HG03521 (cell line): ENCODE results near the gene FAM53B.
"Not testable (repeated sequence)": the region's sequence is repeated elsewhere in the genome, so short reads cannot be mapped to it uniquely, and the experiment has no call there.

Experiments
- ATAC-seq: cut with Tn5 transposase; IDR thresholded peaks from one replicate; pipeline ENCODE4 v1.9.1; 2021; ENCODE audit warnings: mild to moderate bottlenecking, moderate library complexity; ENCODE audit not compliant: unreplicated experiment

FAM53B gene, protein sequence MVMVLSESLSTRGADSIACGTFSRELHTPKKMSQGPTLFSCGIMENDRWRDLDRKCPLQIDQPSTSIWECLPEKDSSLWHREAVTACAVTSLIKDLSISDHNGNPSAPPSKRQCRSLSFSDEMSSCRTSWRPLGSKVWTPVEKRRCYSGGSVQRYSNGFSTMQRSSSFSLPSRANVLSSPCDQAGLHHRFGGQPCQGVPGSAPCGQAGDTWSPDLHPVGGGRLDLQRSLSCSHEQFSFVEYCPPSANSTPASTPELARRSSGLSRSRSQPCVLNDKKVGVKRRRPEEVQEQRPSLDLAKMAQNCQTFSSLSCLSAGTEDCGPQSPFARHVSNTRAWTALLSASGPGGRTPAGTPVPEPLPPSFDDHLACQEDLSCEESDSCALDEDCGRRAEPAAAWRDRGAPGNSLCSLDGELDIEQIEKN

DNA sequence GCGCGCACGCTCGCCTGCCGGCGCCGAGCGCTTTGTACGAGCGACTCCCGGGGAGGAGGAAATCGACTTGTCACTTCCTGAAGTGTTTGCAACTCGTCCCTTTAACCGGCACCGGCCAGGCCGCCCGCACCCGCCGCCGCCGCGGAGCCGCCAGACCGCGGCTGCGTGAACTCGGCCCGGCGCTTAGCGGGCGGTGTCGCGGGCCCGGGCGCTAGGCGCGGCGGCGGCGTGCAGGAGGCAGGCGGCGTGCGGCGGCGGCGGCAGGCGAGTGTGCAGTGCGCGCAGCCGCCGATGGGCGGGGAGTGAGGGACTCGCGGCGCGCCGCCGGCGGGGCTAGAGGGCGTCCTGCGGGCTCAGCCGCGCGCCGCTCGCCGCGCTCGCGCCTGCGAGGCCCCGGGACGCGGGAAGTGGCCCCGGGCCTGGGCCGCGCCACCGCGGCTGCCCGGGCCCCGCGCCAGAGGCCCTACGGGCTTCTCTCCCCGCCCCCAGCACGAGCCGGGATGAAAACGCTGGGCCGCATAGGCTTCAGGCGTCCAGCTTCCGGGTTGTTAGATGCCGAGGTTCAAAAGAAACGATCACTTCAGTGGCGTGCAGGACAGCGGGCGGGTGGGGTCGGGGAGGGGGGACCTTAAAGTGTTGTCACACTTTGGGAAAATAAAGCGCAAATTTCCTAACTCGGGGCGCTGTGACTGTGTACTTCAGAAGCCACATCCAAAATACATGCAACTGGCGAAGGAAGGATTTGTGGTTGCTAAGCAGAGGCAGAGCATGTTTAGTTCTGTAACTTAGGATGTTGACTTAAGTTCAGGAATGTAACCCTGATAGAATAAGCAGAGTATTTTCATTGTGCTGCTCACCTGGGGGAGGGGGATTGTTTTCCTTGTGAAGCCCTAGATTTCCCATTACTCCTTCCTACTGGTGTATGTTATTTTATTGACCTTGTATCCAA, at the start of gene FAM53B:
TSS of gene FAM53B (minus strand) at position 277 of the 949 bp plus-strand sequence. CDS start 37,665 bp downstream, outside the sequence.
- peak; percentile 83 for ATAC-seq

DNA sequence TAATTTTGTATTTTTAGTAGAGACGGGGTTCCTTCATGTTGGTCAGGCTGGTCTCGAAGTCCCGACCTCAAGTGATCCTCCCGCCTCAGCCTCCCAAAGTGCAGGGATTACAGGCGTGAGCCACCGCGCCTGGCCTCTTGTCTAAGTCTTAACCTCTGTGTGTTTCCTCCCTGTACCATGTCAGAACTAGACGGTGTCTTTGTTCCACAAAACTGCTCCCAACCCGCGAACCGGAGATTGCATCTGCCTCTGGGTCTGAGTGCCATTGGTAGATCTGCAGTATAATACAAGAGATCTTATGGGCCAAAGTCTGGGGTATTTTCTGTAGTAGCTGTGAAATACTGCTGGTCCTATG, 48.8 kb upstream of the FAM53B start:
- ATAC-seq, result no peak

DNA sequence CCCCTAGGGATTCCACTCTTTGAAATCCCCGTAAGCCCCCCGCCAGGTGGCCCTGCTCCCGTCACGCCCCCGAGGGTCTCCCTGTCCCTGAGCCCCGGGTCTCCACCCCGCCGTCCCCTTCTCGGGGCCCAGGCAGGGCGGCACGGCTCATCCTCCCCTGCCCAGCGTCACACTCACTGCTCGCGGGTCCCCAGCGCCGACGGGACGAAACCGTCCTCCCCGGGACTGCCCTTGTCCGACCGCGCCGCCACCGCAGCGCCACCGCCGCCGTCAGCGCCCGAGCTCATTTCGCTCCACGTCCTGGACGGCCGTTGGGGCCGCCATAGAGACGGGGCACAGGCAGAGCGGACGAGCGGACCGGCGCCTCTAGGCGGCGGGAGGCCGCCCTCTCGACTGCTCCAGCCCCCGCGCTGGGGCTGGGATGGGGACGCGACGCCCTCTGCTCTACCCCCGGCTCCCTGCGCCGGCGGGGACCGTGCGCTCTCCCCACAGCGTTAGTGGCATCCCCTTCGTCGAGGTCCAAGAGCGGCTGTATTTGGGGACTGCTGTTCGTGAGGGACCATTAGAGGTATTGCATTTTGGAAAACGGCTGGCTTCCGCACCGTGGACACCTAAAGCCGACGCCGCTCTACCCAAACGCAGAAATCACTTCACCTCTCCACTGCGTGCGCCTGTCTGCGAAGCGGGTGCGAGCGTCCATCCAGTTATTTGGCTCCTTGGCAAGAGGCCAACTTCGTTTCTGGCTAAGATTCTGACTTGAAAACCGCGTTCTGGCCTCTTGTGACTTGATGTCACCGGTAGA, 47.6 kb upstream of the FAM53B start, which contains the start of gene EEF1AKMT2:
TSS of gene EEF1AKMT2 (minus strand) at position 341 of the 802 bp plus-strand sequence. CDS start at position 287, 54 bp downstream.
- ATAC-seq, result peak; percentile 90

DNA sequence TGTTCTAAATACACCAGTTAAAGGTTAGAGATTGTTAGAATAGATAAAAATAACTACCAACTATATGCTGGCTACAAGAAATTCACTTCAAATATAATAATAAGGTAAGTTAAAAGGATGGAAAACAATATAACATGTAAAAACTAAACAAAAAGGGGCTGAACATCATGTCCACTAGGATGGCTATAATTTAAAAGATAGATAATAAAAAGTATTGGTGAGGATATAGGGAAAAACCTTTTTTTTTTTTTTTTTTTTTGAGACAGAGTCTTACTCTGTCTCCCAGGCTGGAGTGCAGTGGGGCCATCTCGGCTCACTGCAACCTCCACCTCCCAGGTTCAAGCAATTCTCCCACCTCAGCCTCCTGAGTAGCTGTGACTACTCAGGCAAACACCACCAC, 38.7 kb upstream of the FAM53B start:
- ATAC-seq, result not testable (repeated sequence)

DNA sequence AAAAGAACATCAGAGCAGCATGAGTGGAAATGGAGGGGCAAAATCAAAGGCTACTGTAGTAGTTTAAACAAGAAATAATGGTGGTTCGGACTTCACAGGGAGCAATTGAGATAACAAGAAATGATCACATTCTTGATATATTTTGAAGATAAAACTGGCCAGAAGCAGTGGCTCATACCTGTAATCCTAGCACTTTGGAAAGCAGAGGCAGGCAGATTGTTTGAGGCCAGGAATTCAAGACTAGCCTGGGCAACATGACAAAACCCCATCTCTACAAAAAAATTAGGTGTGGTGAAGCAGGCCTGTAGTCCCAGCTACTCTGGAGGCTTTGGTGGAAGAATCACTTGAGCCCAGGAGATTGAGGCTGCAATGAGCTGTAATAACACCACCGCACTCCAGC, 24.6 kb upstream of the FAM53B start:
- ATAC-seq, result no peak

DNA sequence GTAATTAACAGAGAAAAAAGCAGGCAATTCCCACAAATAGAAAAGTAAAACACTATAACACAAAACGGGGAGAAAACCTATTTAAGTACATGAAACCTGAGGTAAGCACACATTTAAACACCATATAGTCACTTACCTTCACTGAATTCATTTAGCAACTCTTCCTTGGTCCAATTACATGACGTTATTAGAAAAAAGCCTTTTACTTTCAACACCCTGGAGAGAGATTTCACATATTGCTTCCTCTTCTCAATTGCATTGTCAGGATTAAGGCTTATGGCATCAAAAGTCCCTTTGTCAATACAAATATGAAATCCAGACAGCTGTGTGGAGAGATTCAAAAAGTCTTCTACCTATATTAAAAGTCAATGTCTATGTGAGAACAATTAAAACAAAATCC, 21.1 kb upstream of the FAM53B start:
- ATAC-seq, result no peak

DNA sequence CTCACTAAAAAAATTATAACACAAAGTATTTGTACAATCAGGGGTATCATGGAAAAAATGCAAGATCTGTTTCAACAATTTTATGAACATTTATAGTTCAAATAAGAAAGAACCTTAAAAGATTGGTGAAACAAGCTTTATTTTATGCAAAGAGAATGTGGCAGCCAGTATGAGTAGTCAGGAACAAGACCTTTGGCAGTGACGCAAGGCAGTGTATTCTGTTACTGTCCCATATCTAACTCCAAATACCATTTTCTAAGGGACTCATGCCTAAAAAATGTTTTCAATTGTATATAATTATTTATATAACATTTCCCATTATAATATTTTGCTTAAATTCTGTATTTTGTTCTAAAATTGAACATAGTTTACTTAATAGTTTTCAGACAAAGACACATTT, 19.1 kb upstream of the FAM53B start:
- ATAC-seq, result no peak

DNA sequence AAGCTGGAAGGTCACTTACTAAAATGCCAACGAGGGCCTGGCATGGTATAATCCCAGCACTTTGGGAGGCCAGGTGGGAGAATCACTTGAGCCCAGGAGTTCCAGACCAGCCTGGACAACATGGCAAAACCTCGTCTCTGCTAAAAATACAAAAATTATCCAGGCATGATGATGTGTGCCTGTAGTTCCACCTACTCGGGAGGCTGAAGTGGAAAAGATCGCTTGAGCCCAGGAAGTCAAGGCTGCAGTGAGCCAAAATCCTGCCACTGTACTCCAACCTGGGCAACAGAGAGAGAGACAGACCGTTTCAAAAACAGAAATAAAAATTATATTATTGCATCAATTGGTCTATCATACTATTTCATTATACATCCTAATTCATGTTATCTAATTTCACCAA, 18.1 kb upstream of the FAM53B start:
- no peak for ATAC-seq

DNA sequence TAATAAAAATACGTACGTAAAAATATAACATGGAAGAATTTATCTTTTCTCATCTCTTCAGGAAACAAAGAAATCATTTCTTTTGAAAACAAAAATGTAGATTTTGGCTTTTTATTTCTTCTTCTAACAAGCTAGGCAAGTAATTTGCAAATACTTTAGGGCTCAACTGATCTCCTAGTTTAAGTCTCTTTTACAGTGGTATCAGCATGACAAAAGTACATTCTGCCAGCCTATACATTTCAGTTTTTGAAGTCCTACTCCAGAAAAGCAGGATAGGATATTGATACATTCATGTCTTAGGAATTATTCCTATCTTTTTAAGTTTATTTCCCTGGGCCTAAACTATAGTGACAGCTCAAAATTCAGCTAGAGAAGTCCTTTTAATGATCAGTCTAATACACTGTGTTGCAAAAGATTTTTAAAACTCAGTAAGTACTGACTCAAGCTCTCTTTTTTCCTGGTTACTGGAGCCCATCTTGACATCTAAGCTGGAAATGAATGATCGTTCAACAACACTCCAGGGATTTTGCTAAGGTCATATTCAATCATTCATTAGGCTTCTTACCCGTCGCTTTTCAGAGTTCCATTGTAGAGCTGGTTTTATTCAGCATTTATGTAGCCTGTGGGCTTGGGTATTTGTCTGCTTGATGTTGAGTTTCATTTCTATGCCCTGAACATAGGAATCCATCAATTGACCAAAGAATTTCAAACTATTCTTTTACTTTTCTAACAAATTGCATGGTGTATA, 12.2 kb upstream of the FAM53B start:
- ATAC-seq, result no peak

DNA sequence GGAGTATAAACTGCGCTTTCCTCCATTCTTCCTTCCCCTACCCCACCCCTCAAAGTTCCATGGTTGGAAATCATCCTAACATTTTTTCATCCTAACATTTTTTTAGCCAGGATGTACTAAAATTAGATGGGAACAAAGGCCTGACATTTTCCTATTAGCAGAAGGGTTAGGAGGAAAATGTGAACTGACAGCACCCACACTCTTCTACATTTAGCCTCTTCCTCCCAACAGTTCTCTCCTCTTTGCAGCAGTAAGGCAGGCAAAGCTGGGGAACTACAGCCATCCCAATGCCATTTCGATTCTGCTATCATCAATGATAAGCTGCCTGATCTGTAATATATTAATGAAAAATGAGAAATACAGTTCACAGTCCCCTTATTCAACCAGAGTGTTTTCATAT, 11.4 kb upstream of the FAM53B start:
- ATAC-seq, result no peak

DNA sequence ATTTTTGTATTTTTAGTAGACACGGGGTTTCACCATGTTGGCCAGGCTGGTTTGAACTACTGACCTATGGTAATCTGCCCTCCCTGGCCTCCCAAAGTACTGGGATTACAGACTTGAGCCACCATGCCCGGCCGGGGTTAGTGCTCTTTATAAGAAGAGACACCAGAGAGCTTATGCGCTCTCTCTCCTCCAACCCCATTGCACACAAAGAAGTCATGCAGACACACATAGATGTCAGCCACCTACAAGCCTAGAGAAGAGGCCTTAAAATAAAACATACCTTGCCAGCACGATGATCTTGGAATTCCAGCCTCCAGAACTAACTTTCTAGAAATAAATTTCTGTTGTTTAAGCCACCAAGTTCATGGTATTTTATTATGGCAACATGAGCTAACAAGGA, 10.0 kb upstream of the FAM53B start:
- ATAC-seq, result no peak

DNA sequence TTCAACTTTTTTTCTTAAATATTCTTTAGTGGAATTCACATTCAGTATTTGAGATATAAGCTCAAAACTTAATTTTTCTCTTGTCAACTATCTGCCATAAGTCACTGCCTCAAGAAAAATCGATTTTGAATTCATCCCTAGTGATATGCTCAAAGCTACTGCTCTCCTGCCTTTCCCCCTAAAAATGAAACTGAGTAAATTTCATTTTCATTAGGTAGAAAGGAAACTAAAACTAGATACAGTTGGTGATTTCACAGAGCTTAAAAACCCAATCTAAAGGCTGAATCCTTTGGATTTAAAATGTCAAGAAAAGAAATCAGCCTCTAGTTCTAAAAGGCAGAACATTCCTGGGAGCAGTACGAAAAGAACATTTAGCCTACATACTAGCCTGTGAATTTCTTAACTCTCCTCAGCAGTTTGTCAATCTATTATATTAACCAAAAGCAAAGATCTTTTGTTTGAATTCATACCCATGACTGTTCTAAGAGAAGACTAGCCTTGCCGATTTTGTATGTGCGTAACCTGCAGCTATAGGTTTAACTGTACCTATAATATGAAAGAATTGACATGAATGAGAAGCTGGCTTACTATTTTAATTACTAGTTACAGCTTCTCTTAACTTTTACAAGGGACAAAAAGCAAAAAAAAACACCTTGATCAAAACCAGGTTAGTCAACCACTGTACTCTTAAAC, 4.9 kb upstream of the FAM53B start:
- ATAC-seq, result no peak

DNA sequence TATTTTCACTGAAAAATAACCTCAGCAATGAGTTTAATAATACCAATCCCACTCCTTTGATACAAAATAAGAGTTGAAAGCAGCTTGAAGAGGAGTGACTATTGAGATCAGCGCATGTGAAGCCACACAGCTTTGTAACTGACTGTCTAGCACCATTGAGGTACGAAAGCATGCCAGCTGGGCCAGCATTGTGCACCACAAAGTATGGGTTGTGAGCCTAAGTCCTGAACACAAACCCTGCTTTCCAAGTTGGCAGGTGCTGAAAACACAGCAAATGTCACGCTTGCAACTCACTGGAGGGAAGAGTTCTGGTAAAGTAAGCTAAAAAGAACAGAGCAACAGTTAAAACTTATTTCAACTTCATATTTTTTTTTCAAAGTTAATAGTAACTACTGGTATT, 4.0 kb upstream of the FAM53B start:
- ATAC-seq, result no peak

DNA sequence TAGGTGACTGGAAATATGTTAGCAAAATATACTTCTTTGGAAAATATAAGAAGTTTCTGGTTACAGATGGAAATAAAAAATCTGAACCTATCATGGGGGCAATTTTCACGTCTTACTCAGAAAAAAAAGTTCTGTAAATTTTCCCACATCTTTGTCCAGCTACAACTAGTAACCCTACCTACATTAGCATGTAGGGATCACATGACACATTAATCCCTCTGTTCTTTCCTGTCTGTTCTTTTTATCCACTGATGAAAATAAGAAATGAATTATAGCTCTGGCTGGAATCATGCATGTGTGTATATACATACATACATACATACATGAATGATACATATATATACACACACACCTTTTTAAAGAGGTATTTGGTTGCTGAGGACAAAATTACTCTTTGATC, 3.6 kb upstream of the FAM53B start:
- no peak for ATAC-seq

DNA sequence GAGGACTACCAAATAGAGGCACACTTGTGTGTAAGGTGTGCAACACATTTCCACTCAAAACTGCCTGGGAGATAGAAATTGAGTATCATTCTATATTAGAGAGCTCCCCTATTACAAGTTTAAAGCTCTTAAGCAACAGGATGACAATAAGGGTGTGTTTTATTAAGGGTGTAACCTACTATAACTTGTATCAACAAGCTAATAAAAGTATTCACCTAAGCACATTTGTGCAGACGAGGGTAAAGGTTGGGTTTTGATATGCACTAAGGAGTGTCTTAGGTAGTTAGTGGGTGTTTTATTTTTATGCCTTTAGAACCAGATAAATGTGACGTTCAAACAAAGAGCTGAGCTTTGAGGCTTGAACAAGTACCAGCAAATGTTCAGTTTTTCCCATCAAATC, 2.8 kb upstream of the FAM53B start:
- no peak for ATAC-seq

DNA sequence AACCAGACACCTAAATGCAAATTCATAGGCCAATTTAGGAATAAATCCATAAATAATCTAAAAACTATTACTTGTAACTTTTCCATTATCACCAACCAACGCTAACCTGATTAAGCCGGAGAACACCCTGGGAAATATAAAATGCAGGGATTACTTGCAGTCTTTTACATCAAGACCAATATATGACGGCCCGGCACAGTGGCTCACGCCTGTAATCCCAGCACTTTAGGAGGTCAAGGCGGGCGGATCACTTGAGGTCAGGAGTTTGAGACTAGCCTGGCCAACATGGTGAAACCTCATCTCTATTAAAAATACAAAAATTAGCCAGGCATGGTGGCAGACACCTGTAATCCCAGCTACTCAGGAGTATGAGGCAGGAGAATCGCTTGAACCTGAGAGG, 2.3 kb upstream of the FAM53B start:
- not testable (repeated sequence) for ATAC-seq

DNA sequence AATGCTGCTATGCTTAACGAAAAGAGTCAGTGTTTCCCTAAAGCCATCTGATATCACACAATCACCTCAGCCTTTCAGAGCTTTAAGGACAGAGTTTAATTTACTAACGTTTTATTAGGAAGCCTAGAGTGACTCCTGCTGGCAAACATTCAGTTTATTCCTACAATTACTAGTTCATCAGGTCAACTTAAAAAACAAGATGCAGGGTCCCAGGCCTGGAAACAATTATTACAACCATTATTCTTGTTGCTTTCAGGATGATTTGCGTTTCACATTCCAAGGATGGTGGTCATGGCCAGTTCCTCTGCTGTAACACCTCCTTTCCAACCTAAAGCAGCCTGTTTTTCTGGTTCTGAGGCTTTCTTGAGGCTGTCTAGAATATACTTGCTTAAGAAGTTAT, 1.5 kb upstream of the FAM53B start:
- ATAC-seq, result no peak

DNA sequence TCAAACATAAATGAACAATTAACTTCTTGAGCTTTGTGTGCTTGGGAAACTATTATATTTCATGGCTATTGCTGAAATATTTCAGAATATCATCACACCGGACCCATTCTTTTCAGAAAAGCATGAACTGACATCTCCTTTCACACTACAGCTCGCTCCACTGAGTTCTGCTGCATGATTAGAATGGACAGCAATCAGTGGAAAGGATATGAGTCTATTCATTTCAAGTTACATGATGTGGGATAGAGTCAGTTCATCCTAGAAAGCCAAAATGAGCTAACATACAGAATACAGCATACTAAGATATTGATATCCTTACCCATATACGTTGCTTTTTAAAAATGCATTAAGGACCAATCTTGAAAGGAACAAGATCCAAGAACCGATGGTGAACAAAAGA, 1.1 kb upstream of the FAM53B start:
- no peak for ATAC-seq

DNA sequence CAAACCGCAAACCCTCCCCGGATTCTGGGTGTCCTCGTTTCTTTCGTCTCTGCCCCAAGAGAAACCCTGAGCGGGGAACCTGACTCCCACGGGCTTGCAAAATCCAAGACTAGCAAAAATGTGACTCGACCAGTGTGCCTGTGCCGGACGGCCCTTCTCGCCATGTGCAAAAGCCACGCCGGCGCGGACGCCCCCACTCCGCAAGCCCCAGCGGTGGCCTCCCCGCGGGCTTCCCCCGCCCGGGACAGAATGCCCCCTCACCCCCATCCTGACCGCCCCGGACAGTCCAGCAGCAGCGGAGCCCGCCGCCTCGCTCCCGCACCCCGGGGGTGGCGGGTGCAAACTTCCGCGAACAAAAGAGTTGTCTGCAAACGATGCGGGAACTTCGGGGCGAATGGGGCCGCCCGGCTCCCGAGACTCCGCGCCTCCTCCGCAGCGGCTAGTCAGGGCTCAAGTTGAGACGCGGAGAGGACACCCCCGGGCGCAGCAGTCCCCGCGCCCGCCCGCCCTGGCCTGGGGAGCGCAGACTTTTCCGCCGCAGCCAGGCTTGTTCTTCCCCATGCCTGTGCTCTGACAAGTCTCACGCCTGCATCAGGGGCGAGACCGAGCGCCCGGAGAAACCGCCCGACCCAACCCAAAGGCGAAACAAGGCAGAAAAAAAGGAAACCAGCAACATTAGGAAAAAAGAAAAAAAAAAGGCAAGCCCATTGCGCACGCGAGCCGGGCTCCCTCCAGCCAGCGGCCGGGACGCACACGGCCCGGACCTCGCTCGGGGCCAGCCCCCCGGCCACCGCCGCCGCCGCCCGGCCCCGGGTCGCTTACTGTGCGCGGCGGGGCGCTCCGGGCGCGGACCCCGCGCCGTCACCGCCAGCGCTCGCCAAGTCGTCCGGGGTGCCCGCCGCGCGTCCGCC, 732 bp downstream of the FAM53B start:
- peak; percentile 30 for ATAC-seq
